Vagina (tissue), 2 donors: ENCODE measurements around the gene LTK.

Source experiments
- POLR2A ChIP-seq, 2 donors: fragments of 450-650 bp; IDR thresholded peaks; one replicate each; pipeline ENCODE4 v1.6.1; 2017; ENCODE audit warnings: antibody characterized with exemption in 2 of 2, mild to moderate bottlenecking in 2 of 2, moderate library complexity in 2 of 2
- POLR2AphosphoS5 ChIP-seq, 2 donors: sonication (generic); formaldehyde crosslinking; IDR thresholded peaks; one replicate each; pipeline ENCODE4 v1.9.0; 2017; ENCODE audit warnings: antibody characterized with exemption in 2 of 2, mild to moderate bottlenecking in 2 of 2, low read depth in 1 of 2; ENCODE audit not compliant: insufficient read depth in 1 of 2
- TF ChIP-seq, protein P1 (sequence below), 3 experiments: fragments of 450-650 bp in 2 of 3; fragments of 200-600 bp in 1 of 3; sonication (generic) in 1 of 3; IDR thresholded peaks; one replicate each; pipeline ENCODE4 v1.5.1; 2017 to 2019; ENCODE audit warnings: antibody characterized with exemption in 3 of 3, mild to moderate bottlenecking in 2 of 3, moderate library complexity in 2 of 3

DNA sequence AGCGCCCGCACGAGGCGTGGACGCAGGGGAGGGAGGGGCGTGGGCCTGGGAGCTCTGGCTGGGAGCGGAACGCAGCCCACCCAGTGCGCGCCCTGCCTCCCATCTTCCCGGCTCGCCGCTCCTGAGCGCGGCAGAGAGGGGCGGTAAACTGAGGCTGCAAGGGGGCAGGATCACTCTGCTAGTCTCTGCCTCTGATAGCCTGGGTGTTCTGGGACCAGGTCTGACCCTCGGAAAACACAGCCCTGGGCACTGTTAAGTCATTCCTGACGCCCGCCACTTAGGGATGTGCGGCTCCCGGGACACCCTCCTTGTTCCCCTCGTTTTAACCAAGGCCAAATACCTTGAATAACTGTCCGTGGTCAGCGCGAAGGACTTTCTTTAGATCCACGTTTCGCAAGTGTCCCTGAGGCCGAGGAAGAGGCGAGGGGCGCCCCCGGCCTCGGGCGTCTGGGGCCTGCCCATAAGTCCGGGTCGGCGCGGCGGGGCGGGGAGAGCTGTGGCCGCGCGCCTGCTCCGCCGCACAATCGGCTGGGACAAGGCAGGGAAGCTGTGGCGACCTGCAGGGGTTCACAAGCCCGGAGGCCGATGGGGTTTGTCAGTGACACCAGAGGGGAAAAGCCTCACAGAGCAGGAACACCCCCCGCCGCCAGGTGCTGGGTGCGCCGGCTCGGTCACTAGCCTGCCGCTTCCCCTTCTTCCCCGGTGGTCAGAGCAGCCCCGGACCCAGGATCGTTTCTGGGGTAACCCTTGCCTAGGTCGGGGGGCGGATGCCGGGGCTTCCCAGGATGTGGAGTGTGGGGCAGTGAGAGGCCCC lies 18.5 kb downstream of the LTK start:
- TF ChIP-seq, protein P1, sequence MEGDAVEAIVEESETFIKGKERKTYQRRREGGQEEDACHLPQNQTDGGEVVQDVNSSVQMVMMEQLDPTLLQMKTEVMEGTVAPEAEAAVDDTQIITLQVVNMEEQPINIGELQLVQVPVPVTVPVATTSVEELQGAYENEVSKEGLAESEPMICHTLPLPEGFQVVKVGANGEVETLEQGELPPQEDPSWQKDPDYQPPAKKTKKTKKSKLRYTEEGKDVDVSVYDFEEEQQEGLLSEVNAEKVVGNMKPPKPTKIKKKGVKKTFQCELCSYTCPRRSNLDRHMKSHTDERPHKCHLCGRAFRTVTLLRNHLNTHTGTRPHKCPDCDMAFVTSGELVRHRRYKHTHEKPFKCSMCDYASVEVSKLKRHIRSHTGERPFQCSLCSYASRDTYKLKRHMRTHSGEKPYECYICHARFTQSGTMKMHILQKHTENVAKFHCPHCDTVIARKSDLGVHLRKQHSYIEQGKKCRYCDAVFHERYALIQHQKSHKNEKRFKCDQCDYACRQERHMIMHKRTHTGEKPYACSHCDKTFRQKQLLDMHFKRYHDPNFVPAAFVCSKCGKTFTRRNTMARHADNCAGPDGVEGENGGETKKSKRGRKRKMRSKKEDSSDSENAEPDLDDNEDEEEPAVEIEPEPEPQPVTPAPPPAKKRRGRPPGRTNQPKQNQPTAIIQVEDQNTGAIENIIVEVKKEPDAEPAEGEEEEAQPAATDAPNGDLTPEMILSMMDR (IDR thresholded peaks at IDR 0.05) = no peak
- no peak for TF ChIP-seq POLR2AphosphoS5 (IDR thresholded peaks at IDR 0.05; ENCODE audit: insufficient read depth in 1 of 2, low read depth in 1 of 2)
- TF ChIP-seq POLR2A (IDR thresholded peaks at IDR 0.05) = no peak
